Upper lobe of left lung (tissue), 6 donors: ENCODE measurements around the gene AFG1L. TPM values are rescaled to one million over a fixed set of nuclear protein-coding genes. Genes with fewer than 3 reads are reported as not detected.

Experiments
- ATAC-seq, 2 donors: fragments of 200-7000 bp; cut with Tn5 transposase; one replicate each; pipeline ENCODE4 v1.9.1; 2022; ENCODE audit warnings: mild to moderate bottlenecking in 2 of 2, moderate library complexity in 2 of 2; ENCODE audit not compliant: low FRiP score in 2 of 2
- DNase-seq, 2 donors: peaks; one replicate each; pipeline ENCODE4 v3.0.0-alpha.2; 2019 to 2020
- H3K27ac ChIP-seq, 4 donors: fragments of 200-600 bp; sonication (generic); one replicate each; pipeline ENCODE4 v1.5.1; 2016 to 2019
- H3K27me3 ChIP-seq, 4 donors: fragments of 200-600 bp; sonication (generic); one replicate each; pipeline ENCODE4 v1.5.1; 2017 to 2019
- H3K36me3 ChIP-seq, 4 donors: fragments of 200-600 bp; sonication (generic); one replicate each; pipeline ENCODE4 v1.5.1; 2016 to 2019
- H3K4me1 ChIP-seq, 4 donors: fragments of 200-600 bp; sonication (generic); one replicate each; pipeline ENCODE4 v1.5.1; 2018 to 2019
- H3K4me3 ChIP-seq, 4 donors: fragments of 200-600 bp; sonication (generic); one replicate each; pipeline ENCODE4 v1.5.1; 2017 to 2019; ENCODE audit warnings: mild to moderate bottlenecking in 2 of 4, moderate library complexity in 1 of 4
- H3K9me3 ChIP-seq, 4 donors: fragments of 200-600 bp; sonication (generic); one replicate each; pipeline ENCODE4 v1.5.1; 2018 to 2019
- EP300 ChIP-seq, 4 donors: sonication (generic); formaldehyde crosslinking; IDR thresholded peaks; one replicate each; pipeline ENCODE4 v1.5.1; 2017; ENCODE audit warnings: antibody characterized with exemption in 4 of 4, control low read depth in 2 of 4
- POLR2A ChIP-seq, 4 donors: fragments of 450-650 bp; IDR thresholded peaks; one replicate each; pipeline ENCODE4 v1.5.1; 2016 to 2017; ENCODE audit warnings: antibody characterized with exemption in 4 of 4, mild to moderate bottlenecking in 2 of 4
- POLR2AphosphoS5 ChIP-seq, 2 donors: sonication (generic); formaldehyde crosslinking; IDR thresholded peaks; one replicate each; pipeline ENCODE4 v1.5.1; 2017; ENCODE audit warnings: antibody characterized with exemption in 2 of 2
- WGBS, 2 donors: methylation state at CpG; one replicate each; pipeline ENCODE4 v1.1.5; 2017 to 2018; 5-methylcytosine and 5-hydroxymethylcytosine counted together
- total RNA-seq, 6 donors: library from RNA; depleted of rRNA in 4 of 6; stranded (reverse); fragments of >200 nt in 4 of 6; gene quantifications; one replicate each; pipeline versions ENCODE4 v1.1.0 to v1.2.1, GENCODE V29; 2016 to 2021
- TF ChIP-seq, protein P1 (sequence below), 6 experiments: fragments of 450-650 bp in 4 of 6; fragments of 200-600 bp in 2 of 6; sonication (generic) in 2 of 6; IDR thresholded peaks; one replicate each; pipeline ENCODE4 v1.5.1; 2016 to 2019; ENCODE audit warnings: antibody characterized with exemption in 6 of 6
- donor health status: DM: no; HTN: no; CAD: no; lungs with moderate emphysema.
- donor health status: DM: no; HTN: yes; CAD: no; lungs with severe emphysema.

AFG1L gene
- total RNA-seq, 6 donors from 2014 or later: 2.6 to 19.9 (median 7.0) TPM

GRCh38 chr6:108489699-108490098 is 194.8 kb downstream of the AFG1L start:
- ATAC-seq (no peak), DNase-seq (no peak)
- no peaks in the 10 kb centered on the region for H3K4me1 ChIP-seq
- no peaks in the 10 kb centered on the region for H3K9me3 ChIP-seq
- H3K4me3 ChIP-seq: no peak overlapping the region
- H3K27ac ChIP-seq: no peak overlapping the region
- 90 to 94% methylated on average over 5 of the region's 5 CpGs for WGBS, 2 donors
- peaks cover 0 to 3% (median 0%) of the 10 kb centered on the region in 4 donors for H3K36me3 ChIP-seq
- TF ChIP-seq EP300 (IDR thresholded peaks at IDR 0.05) (no peak), POLR2A (IDR thresholded peaks at IDR 0.05) (no peak), POLR2AphosphoS5 (IDR thresholded peaks at IDR 0.05) (no peak)
- TF ChIP-seq, protein P1, sequence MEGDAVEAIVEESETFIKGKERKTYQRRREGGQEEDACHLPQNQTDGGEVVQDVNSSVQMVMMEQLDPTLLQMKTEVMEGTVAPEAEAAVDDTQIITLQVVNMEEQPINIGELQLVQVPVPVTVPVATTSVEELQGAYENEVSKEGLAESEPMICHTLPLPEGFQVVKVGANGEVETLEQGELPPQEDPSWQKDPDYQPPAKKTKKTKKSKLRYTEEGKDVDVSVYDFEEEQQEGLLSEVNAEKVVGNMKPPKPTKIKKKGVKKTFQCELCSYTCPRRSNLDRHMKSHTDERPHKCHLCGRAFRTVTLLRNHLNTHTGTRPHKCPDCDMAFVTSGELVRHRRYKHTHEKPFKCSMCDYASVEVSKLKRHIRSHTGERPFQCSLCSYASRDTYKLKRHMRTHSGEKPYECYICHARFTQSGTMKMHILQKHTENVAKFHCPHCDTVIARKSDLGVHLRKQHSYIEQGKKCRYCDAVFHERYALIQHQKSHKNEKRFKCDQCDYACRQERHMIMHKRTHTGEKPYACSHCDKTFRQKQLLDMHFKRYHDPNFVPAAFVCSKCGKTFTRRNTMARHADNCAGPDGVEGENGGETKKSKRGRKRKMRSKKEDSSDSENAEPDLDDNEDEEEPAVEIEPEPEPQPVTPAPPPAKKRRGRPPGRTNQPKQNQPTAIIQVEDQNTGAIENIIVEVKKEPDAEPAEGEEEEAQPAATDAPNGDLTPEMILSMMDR (IDR thresholded peaks at IDR 0.05): no peak
- H3K27me3 ChIP-seq: no peaks in the 10 kb centered on the region

DNA sequence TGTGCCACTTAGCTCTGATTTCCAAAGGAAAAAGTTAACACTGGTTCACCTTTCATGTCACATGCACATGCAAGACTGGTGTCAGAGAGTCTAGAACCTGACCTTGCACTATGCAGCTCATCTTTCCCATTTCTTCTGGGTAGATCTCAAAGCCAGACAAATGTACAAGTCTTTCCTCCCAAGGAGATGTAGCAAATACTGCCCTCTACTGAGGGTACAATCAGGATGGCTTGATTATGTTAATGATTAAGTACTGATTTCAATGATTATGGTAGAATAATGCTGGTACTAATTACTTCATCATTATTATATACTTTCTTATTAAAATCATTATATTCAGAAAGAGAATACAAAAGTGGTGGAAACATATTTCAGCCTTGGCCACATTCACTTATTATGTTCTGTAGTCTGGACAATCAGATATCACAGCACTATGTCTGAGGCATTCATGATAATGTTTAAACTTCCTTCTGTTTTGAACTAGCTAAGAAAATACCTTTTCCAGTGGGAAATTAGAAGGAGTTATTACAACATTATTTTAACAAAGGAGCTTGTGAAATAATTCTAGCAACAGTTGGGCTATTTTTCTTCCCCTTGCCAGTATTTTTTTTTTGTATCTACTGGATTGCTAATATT is 197.4 kb downstream of the AFG1L start:
- ATAC-seq: peak in 1 of 2 donors; percentile 75
- no peak for DNase-seq

GRCh38 chr6:108494434-108494833 is 199.6 kb downstream of the AFG1L start:
- H3K4me3 ChIP-seq: no peak overlapping the region
- H3K36me3 ChIP-seq: no peaks in the 10 kb centered on the region
- 91 to 93% methylated on average over 2 of the region's 2 CpGs for WGBS, 2 donors
- TF ChIP-seq POLR2A (IDR thresholded peaks at IDR 0.05) (no peak), POLR2AphosphoS5 (IDR thresholded peaks at IDR 0.05) (no peak), EP300 (IDR thresholded peaks at IDR 0.05) (no peak)
- TF ChIP-seq, protein P1 (IDR thresholded peaks at IDR 0.05): no peak
- H3K9me3 ChIP-seq: no peaks in the 10 kb centered on the region
- ATAC-seq: no peak
- no peaks in the 10 kb centered on the region for H3K4me1 ChIP-seq
- DNase-seq: no peak
- H3K27ac ChIP-seq: no peak overlapping the region
- no peaks in the 10 kb centered on the region for H3K27me3 ChIP-seq

More for the DNA sequence above, 197.4 kb downstream of the AFG1L start:
- TF ChIP-seq, protein P1 (IDR thresholded peaks at IDR 0.05): peak in 4 of 6 experiments; percentile 12 to 57 (median 52)
- TF ChIP-seq EP300 (IDR thresholded peaks at IDR 0.05): no peak
- Histone ChIP-seq H3K9me3 (no peaks in the 10 kb centered on the region), H3K4me1 (no peaks in the 10 kb centered on the region), H3K27me3 (no peaks in the 10 kb centered on the region), H3K36me3 (no peaks in the 10 kb centered on the region), H3K27ac (no peak overlapping the region), H3K4me3 (no peak overlapping the region)

GRCh38 chr6:108497883-108498282 is 203.0 kb downstream of the AFG1L start:
- Histone ChIP-seq H3K9me3 (no peaks in the 10 kb centered on the region), H3K4me3 (no peak overlapping the region), H3K4me1 (no peaks in the 10 kb centered on the region), H3K27me3 (no peaks in the 10 kb centered on the region), H3K27ac (no peak overlapping the region), H3K36me3 (no peaks in the 10 kb centered on the region)
- TF ChIP-seq, protein P1 (IDR thresholded peaks at IDR 0.05): peak in 2 of 6 experiments; percentile 23 to 24
- TF ChIP-seq POLR2A (IDR thresholded peaks at IDR 0.05) (no peak), POLR2AphosphoS5 (IDR thresholded peaks at IDR 0.05) (no peak)
- no peak for ATAC-seq
- WGBS, 2 donors: 41 to 62% methylated on average over 3 of the region's 3 CpGs
- DNase-seq: no peak

GRCh38 chr6:108501559-108501958 is 206.7 kb downstream of the AFG1L start:
- no peak for ATAC-seq
- no peak overlapping the region for H3K4me3 ChIP-seq
- H3K36me3 ChIP-seq: no peaks in the 10 kb centered on the region
- no peaks in the 10 kb centered on the region for H3K9me3 ChIP-seq
- H3K27ac ChIP-seq: no peak overlapping the region
- TF ChIP-seq POLR2AphosphoS5 (IDR thresholded peaks at IDR 0.05) (no peak), POLR2A (IDR thresholded peaks at IDR 0.05) (no peak), EP300 (IDR thresholded peaks at IDR 0.05) (no peak)
- TF ChIP-seq, protein P1 (IDR thresholded peaks at IDR 0.05): no peak
- 77 to 80% methylated on average over 3 of the region's 3 CpGs for WGBS, 2 donors
- no peaks in the 10 kb centered on the region for H3K27me3 ChIP-seq
- no peak for DNase-seq
- H3K4me1 ChIP-seq: no peaks in the 10 kb centered on the region
